ENCODE data around the gene MIA2. TPM values are rescaled to one million over a fixed set of nuclear protein-coding genes. Genes with fewer than 3 reads are reported as not detected.
A peak's percentile ranks its signal among the peaks of the same experiment; 100 is the strongest.
"Not testable (repeated sequence)": the region's sequence is repeated elsewhere in the genome, so short reads cannot be mapped to it uniquely, and the experiment has no call there.

Gene MIA2
- total and polyA plus RNA-seq, 2 donors from 2014 or later: 63.2 to 65.6 TPM

DNA sequence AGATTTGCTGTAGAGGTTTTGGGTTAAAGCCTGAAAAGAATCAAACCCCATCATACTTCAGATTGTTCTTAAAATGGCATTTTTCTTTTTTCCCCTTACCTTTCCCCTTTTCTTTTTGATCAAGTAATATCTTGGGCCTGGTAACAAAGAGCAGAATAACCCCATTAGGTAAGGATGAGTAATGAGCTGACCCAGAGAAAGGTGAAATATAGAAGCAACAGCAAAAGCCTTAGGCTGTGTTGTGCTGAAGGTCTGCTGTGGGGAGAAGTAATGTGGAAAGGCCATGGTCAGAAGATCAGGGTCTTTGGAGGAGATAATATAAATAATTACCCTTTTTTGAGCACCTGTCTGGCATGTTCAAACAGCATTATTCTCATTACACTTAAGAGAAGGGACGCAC, 42.3 kb downstream of the MIA2 start:
- TF ChIP-seq, protein P1, sequence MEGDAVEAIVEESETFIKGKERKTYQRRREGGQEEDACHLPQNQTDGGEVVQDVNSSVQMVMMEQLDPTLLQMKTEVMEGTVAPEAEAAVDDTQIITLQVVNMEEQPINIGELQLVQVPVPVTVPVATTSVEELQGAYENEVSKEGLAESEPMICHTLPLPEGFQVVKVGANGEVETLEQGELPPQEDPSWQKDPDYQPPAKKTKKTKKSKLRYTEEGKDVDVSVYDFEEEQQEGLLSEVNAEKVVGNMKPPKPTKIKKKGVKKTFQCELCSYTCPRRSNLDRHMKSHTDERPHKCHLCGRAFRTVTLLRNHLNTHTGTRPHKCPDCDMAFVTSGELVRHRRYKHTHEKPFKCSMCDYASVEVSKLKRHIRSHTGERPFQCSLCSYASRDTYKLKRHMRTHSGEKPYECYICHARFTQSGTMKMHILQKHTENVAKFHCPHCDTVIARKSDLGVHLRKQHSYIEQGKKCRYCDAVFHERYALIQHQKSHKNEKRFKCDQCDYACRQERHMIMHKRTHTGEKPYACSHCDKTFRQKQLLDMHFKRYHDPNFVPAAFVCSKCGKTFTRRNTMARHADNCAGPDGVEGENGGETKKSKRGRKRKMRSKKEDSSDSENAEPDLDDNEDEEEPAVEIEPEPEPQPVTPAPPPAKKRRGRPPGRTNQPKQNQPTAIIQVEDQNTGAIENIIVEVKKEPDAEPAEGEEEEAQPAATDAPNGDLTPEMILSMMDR (IDR thresholded peaks at IDR 0.05; ENCODE audit: borderline replicate concordance, extremely low read depth, insufficient read depth): no peak
- no peak for FAIRE-seq

DNA sequence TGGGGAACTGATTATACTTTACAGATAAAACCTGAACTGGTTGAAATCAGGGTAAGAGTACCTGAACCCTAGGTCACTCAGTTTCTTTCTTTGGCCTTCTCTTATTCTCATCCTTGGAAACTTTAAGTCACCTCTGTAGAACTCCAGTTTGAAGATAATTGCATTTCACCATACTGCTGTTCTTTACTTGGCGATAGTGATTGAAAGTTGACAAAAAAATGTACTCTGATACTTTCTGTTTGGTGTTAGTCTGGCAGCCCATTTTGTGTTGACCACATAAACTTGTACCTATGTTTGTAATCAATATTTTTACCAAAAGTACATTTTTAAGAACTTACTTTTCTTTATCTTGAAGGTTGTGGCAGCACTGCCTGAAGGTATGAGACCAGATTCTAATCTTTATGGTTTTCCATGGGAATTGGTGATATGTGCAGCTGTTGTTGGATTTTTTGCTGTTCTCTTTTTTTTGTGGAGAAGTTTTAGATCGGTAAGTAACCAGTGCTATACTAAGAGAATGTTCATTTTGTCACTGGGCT, 42.9 kb downstream of the MIA2 start:
- no peak overlapping the region for H3K27ac ChIP-seq (ENCODE audit: low read depth in 2 of 2, low read length in 2 of 2)
- no peaks in the 10 kb centered on the region for H3K27me3 ChIP-seq (ENCODE audit: control insufficient read depth, insufficient read depth, low read length)
- peaks cover 0 to 9% (median 4%) of the 10 kb centered on the region in 3 donors for H3K36me3 ChIP-seq (ENCODE audit: control insufficient read depth in 2 of 3, insufficient read depth in 3 of 3, low read length in 3 of 3)
- no peaks in the 10 kb centered on the region for H3K9me3 ChIP-seq (ENCODE audit: control insufficient read depth in 2 of 3, insufficient read depth in 1 of 3, low read length in 3 of 3)
- intact Hi-C loops (cut with DNase I): no loop called here
- no peak overlapping the region for H3K4me3 ChIP-seq (ENCODE audit: low read length in 3 of 3)
- TF ChIP-seq, protein P1 (IDR thresholded peaks at IDR 0.05; ENCODE audit: borderline replicate concordance, extremely low read depth, insufficient read depth): no peak
- peaks cover 0 to 4% (median 0%) of the 10 kb centered on the region in 3 donors for H3K4me1 ChIP-seq (ENCODE audit: control insufficient read depth in 2 of 3, insufficient read depth in 2 of 3, low read depth in 1 of 3, low read length in 3 of 3)
- FAIRE-seq (no peak), DNase-seq (no peak)
- no peak overlapping the region for H3K9ac ChIP-seq (ENCODE audit: low read length in 3 of 3)

More for the DNA sequence above, 42.3 kb downstream of the MIA2 start:
- DNase-seq: no peak
- H3K27me3 ChIP-seq (ENCODE audit: control insufficient read depth, insufficient read depth, low read length): no peaks in the 10 kb centered on the region
- intact Hi-C loops (cut with DNase I): no loop called here
- no peaks in the 10 kb centered on the region for H3K9me3 ChIP-seq (ENCODE audit: control insufficient read depth in 2 of 3, insufficient read depth in 1 of 3, low read length in 3 of 3)
- no peak overlapping the region for H3K4me3 ChIP-seq (ENCODE audit: low read length in 3 of 3)
- peak overlapping the region in 1 of 3 donors; percentile 12 for H3K9ac ChIP-seq (ENCODE audit: low read length in 3 of 3)
- H3K4me1 ChIP-seq (ENCODE audit: control insufficient read depth in 2 of 3, insufficient read depth in 2 of 3, low read depth in 1 of 3, low read length in 3 of 3): peaks cover 0 to 4% (median 0%) of the 10 kb centered on the region in 3 donors
- H3K27ac ChIP-seq (ENCODE audit: low read depth in 2 of 2, low read length in 2 of 2): no peak overlapping the region
- H3K36me3 ChIP-seq (ENCODE audit: control insufficient read depth in 2 of 3, insufficient read depth in 3 of 3, low read length in 3 of 3): peaks cover 0 to 9% (median 1%) of the 10 kb centered on the region in 3 donors

DNA sequence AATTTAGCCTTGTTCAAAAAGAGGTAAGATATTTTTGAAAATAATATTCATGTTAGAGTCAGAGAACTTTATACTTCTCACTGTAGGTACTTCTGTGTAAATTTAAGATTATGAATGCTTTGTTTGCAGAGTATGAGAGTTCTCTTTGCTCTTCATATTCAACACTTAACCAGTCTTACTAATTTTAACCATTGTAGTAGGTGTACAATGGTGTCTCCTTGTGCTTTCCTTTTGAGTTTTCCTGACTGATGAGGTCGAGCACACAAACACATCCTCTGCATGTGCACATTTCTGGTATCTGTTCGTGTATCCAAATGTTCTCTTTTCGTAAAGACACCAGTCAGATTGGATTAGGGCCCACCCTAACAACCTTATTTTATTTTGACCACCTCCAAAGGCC, 45.8 kb downstream of the MIA2 start:
- no peak overlapping the region for H3K4me3 ChIP-seq (ENCODE audit: low read length in 3 of 3)
- H3K36me3 ChIP-seq (ENCODE audit: control insufficient read depth in 2 of 3, insufficient read depth in 3 of 3, low read length in 3 of 3): peaks cover 0 to 20% (median 12%) of the 10 kb centered on the region in 3 donors
- TF ChIP-seq, protein P1 (IDR thresholded peaks at IDR 0.05; ENCODE audit: borderline replicate concordance, extremely low read depth, insufficient read depth): no peak
- intact Hi-C loops (cut with DNase I): no loop called here
- FAIRE-seq (no peak), DNase-seq (no peak)
- H3K9me3 ChIP-seq (ENCODE audit: control insufficient read depth in 2 of 3, insufficient read depth in 1 of 3, low read length in 3 of 3): no peaks in the 10 kb centered on the region
- no peak overlapping the region for H3K9ac ChIP-seq (ENCODE audit: low read length in 3 of 3)
- no peaks in the 10 kb centered on the region for H3K27me3 ChIP-seq (ENCODE audit: control insufficient read depth, insufficient read depth, low read length)
- H3K4me1 ChIP-seq (ENCODE audit: control insufficient read depth in 2 of 3, insufficient read depth in 2 of 3, low read depth in 1 of 3, low read length in 3 of 3): peaks cover 0 to 4% (median 0%) of the 10 kb centered on the region in 3 donors
- H3K27ac ChIP-seq (ENCODE audit: low read depth in 2 of 2, low read length in 2 of 2): no peak overlapping the region

DNA sequence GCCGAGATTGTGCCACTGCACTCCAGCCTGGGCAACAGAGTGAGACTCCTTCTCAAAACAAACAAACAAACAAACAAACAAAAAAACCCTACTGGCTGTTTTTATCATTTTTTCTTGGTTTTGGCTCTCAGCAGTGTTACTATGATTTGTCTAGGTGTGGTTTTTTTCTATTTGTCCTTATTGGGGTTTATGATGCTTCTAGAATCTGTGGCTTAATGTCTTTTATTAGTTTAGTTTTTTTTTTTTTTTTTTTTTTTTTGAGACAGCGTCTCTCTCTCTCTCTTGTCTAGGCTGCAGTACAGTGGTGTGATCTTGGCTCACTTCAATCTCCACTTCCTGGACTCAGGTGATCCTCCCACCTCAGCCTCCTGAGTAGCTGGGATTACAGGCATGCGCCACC, 47.0 kb downstream of the MIA2 start:
- H3K9me3 ChIP-seq (ENCODE audit: control insufficient read depth in 2 of 3, insufficient read depth in 1 of 3, low read length in 3 of 3); intact Hi-C loops (cut with DNase I); DNase-seq; H3K27ac ChIP-seq (ENCODE audit: low read depth in 2 of 2, low read length in 2 of 2); FAIRE-seq; H3K27me3 ChIP-seq (ENCODE audit: control insufficient read depth, insufficient read depth, low read length); H3K4me1 ChIP-seq (ENCODE audit: control insufficient read depth in 2 of 3, insufficient read depth in 2 of 3, low read depth in 1 of 3, low read length in 3 of 3); H3K9ac ChIP-seq (ENCODE audit: low read length in 3 of 3); H3K4me3 ChIP-seq (ENCODE audit: low read length in 3 of 3): not testable (repeated sequence)
- H3K36me3 ChIP-seq (ENCODE audit: control insufficient read depth in 2 of 3, insufficient read depth in 3 of 3, low read length in 3 of 3): peaks cover 0 to 20% (median 12%) of the 10 kb centered on the region in 3 donors

Data from kidney (tissue), 14 donors.